GM23338 (cell line): ENCODE measurements around the gene TTC28. TPM values are rescaled to one million over a fixed set of nuclear protein-coding genes. Genes with fewer than 3 reads are reported as not detected.

Source experiments
- ATAC-seq: fragments of 200-7000 bp; cut with Tn5 transposase; 3 replicates; pipeline ENCODE4 v1.9.1; 2020
- DNase-seq: peaks from one replicate; pipeline ENCODE4 v3.0.0-alpha.2; 2015; ENCODE audit warnings: low spot score
- H2AFZ ChIP-seq: fragments of 200-600 bp; sonication (generic); 2 replicates; pipeline ENCODE4 v1.8.0; 2016; ENCODE audit warnings: antibody characterized with exemption, mild to moderate bottlenecking, moderate library complexity
- H3F3A ChIP-seq: fragments of 200-600 bp; sonication (generic); replicated peaks from 2 replicates; pipeline ENCODE4 v1.8.0; 2017; ENCODE audit warnings: antibody characterized with exemption, mixed run types, low read depth
- H3K27ac ChIP-seq: fragments of 200-600 bp; sonication (generic); 2 replicates; pipeline ENCODE4 v1.6.1; 2016; ENCODE audit warnings: low read depth
- H3K27me3 ChIP-seq: fragments of 200-600 bp; sonication (generic); 2 replicates; pipeline ENCODE4 v1.8.0; 2016; ENCODE audit warnings: mild to moderate bottlenecking, mixed run types, moderate library complexity; ENCODE audit not compliant: insufficient read depth
- H3K36me3 ChIP-seq: fragments of 200-600 bp; sonication (generic); 2 replicates; pipeline ENCODE4 v1.8.0; 2016; ENCODE audit warnings: mild to moderate bottlenecking; ENCODE audit not compliant: insufficient read depth
- H3K4me1 ChIP-seq: fragments of 200-600 bp; sonication (generic); 2 replicates; pipeline ENCODE4 v1.8.0; 2016; ENCODE audit warnings: mild to moderate bottlenecking, moderate library complexity; ENCODE audit not compliant: insufficient read depth
- H3K4me2 ChIP-seq: fragments of 200-600 bp; sonication (generic); 2 replicates; pipeline ENCODE4 v1.7.1; 2017; ENCODE audit warnings: mixed run types
- H3K4me3 ChIP-seq: fragments of 200-600 bp; sonication (generic); 2 replicates; pipeline ENCODE4 v1.6.1; 2016; ENCODE audit warnings: mixed run types
- H3K79me2 ChIP-seq: fragments of 200-600 bp; sonication (generic); replicated peaks from 2 replicates; pipeline ENCODE4 v1.8.0; 2017; ENCODE audit warnings: mild to moderate bottlenecking; ENCODE audit not compliant: insufficient read depth
- H3K9me2 ChIP-seq: fragments of 200-600 bp; sonication (generic); 2 replicates; pipeline ENCODE4 v1.8.0; 2017; ENCODE audit not compliant: insufficient read depth
- H4K20me1 ChIP-seq: fragments of 200-600 bp; sonication (generic); replicated peaks from 2 replicates; pipeline ENCODE4 v1.8.0; 2017; ENCODE audit warnings: mild to moderate bottlenecking; ENCODE audit not compliant: insufficient read depth
- H3K27ac Mint-ChIP-seq: 2 replicates; pipeline ENCODE4 v1.8.0; 2020; ENCODE audit warnings: inconsistent platforms, mild to moderate bottlenecking, moderate library complexity, mixed read lengths
- H3K27me3 Mint-ChIP-seq: 3 replicates; pipeline ENCODE4 v1.8.0; 2022; ENCODE audit warnings: low read depth, mild to moderate bottlenecking, moderate library complexity, mixed read lengths, inconsistent platforms; ENCODE audit not compliant: insufficient read depth, poor library complexity
- H3K36me3 Mint-ChIP-seq: 3 replicates; pipeline ENCODE4 v1.8.0; 2021; ENCODE audit warnings: low read depth, mild to moderate bottlenecking, inconsistent platforms, moderate library complexity, mixed read lengths
- H3K4me1 Mint-ChIP-seq: 3 replicates; pipeline ENCODE4 v1.8.0; 2020; ENCODE audit warnings: mild to moderate bottlenecking, inconsistent platforms, mixed read lengths
- H3K4me3 Mint-ChIP-seq: 3 replicates; pipeline ENCODE4 v1.8.0; 2021; ENCODE audit warnings: moderate library complexity, mild to moderate bottlenecking, inconsistent platforms, mixed read lengths
- H3K9me3 Mint-ChIP-seq: 3 replicates; pipeline ENCODE4 v1.8.0; 2020; ENCODE audit warnings: moderate library complexity, mild to moderate bottlenecking, inconsistent platforms, mixed read lengths
- EZH2 ChIP-seq: fragments of 200-600 bp; sonication (generic); IDR thresholded peaks from one replicate; pipeline ENCODE4 v1.8.0; 2017; ENCODE audit warnings: antibody characterized with exemption, mild to moderate bottlenecking, low read depth; ENCODE audit not compliant: unreplicated experiment
- JUNB ChIP-seq: IDR thresholded peaks from one replicate; pipeline ENCODE4 v1.6.1; 2016; ENCODE audit warnings: antibody characterized with exemption; ENCODE audit not compliant: unreplicated experiment
- NANOG ChIP-seq: IDR thresholded peaks from 2 replicates; pipeline ENCODE4 v1.6.1; 2016; ENCODE audit warnings: antibody characterized with exemption, borderline replicate concordance
- POLR2AphosphoS5 ChIP-seq: IDR thresholded peaks from 2 replicates; pipeline ENCODE4 v1.6.1; 2016; ENCODE audit warnings: antibody characterized with exemption, low read depth
- REST ChIP-seq: IDR thresholded peaks from one replicate; pipeline ENCODE4 v1.6.1; 2018; ENCODE audit warnings: antibody characterized with exemption; ENCODE audit not compliant: unreplicated experiment
- STAT1 ChIP-seq: IDR thresholded peaks from one replicate; pipeline ENCODE4 v1.6.1; 2016; ENCODE audit warnings: antibody characterized with exemption; ENCODE audit not compliant: unreplicated experiment
- ZNF114 ChIP-seq: fragments of 250-450 bp; sonication (Bioruptor Pico); IDR thresholded peaks from 2 replicates; pipeline ENCODE4 v1.5.0; 2020; ENCODE audit warnings: mild to moderate bottlenecking, moderate library complexity
- ZNF462 ChIP-seq: fragments of 250-450 bp; sonication (Bioruptor Pico); IDR thresholded peaks from 2 replicates; pipeline ENCODE4 v1.5.0; 2020; ENCODE audit warnings: mild to moderate bottlenecking, moderate library complexity
- polyA plus RNA-seq: library from polyadenylated mRNA; unstranded; fragments of >200 nt; fragmentation: Nextera tagmentation; extraction: Ambion mirVana; gene quantifications from 2 replicates; pipeline ENCODE4 v1.2.1, GENCODE V29; 2016
- total RNA-seq: library from RNA; depleted of rRNA; stranded (reverse); fragments of >200 nt; shearing (Covaris generic); gene quantifications from 2 replicates; pipeline ENCODE4 v1.2.3, GENCODE V29; 2014
- TF ChIP-seq, protein P1 (sequence below): IDR thresholded peaks from 2 replicates; pipeline ENCODE4 v1.6.1; 2016; ENCODE audit warnings: antibody characterized with exemption
- TF ChIP-seq, protein P2 (sequence below), 2 experiments: fragments of 200-600 bp in 1 of 2; sonication (generic) in 1 of 2; conservative IDR thresholded peaks; 2 replicates each; pipeline versions ENCODE4 v1.5.1 to v1.6.1; 2016 to 2017; ENCODE audit warnings: antibody characterized with exemption in 2 of 2, low read depth in 2 of 2, mild to moderate bottlenecking in 2 of 2, moderate library complexity in 1 of 2

TTC28 gene
- total and polyA plus RNA-seq, 2 experiments from 2014 or later = 4.5 to 16.1 TPM

DNA sequence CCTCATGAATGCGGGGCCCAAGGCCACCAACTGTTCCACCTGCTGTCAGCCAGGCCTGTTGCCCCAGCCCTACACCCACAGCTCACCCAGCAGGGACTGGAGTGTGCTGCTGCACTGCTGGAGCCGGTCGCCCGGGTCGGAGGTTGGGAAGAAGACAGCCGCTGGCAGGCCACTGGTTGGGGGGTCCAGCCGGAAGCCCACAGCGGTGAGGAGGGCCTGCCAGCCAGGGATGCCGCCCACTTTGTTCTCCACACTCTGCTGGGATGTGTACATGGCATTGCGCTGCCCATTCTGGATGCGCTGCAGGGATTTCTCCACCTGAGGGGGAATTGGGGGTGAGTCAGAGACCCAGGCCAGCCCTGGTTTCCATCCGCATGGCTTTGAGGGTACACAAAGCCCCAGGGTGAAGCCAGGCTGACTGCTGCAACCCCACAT, 686.4 kb downstream of the TTC28 start (continued):
- no peak for TF ChIP-seq REST
- TF ChIP-seq, protein P1, sequence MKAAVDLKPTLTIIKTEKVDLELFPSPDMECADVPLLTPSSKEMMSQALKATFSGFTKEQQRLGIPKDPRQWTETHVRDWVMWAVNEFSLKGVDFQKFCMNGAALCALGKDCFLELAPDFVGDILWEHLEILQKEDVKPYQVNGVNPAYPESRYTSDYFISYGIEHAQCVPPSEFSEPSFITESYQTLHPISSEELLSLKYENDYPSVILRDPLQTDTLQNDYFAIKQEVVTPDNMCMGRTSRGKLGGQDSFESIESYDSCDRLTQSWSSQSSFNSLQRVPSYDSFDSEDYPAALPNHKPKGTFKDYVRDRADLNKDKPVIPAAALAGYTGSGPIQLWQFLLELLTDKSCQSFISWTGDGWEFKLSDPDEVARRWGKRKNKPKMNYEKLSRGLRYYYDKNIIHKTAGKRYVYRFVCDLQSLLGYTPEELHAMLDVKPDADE = no peak

- H2AFZ ChIP-seq = no peak overlapping the region
- 0 out of 2 replicates have a peak overlapping the region, but pooled peaks have one; percentile 39 for H3K27ac ChIP-seq
- 0 out of 2 replicates have a peak, but pooled peaks cover 8% of the 10 kb centered on the region for H3F3A ChIP-seq
- H3K4me1 ChIP-seq = peaks cover 12% of the 10 kb centered on the region; the same call in 1 of the 2 replicates
- DNase-seq (peak; percentile 66), ATAC-seq (peak; percentile 65)
- no peaks in the 10 kb centered on the region; the same call in none of the 2 replicates for H4K20me1 ChIP-seq
- Mint-ChIP-seq H3K4me3 (no peak overlapping the region), H3K9me3 (no peaks in the 10 kb centered on the region), H3K27me3 (peaks cover 9% of the 10 kb centered on the region), H3K4me1 (peaks cover 19% of the 10 kb centered on the region), H3K27ac (peak overlapping the region; percentile 56; the same call in 1 of the 2 replicates), H3K36me3 (peaks cover 3% of the 10 kb centered on the region; the same call in 2 of the 3 replicates)
- H3K4me2 ChIP-seq = 0 out of 2 replicates have a peak overlapping the region, but pooled peaks have one; percentile 55
- no peaks in the 10 kb centered on the region; the same call in 1 of the 2 replicates for H3K36me3 ChIP-seq
- H3K79me2 ChIP-seq = no peaks in the 10 kb centered on the region
- H3K27me3 ChIP-seq = no peaks in the 10 kb centered on the region
- no peak overlapping the region for H3K4me3 ChIP-seq
- no peaks in the 10 kb centered on the region for H3K9me2 ChIP-seq
- TF ChIP-seq NANOG = no peak
- no peak for TF ChIP-seq JUNB
- TF ChIP-seq ZNF462 (CRISPR knock-in tag) = no peak
- TF ChIP-seq, protein P2, sequence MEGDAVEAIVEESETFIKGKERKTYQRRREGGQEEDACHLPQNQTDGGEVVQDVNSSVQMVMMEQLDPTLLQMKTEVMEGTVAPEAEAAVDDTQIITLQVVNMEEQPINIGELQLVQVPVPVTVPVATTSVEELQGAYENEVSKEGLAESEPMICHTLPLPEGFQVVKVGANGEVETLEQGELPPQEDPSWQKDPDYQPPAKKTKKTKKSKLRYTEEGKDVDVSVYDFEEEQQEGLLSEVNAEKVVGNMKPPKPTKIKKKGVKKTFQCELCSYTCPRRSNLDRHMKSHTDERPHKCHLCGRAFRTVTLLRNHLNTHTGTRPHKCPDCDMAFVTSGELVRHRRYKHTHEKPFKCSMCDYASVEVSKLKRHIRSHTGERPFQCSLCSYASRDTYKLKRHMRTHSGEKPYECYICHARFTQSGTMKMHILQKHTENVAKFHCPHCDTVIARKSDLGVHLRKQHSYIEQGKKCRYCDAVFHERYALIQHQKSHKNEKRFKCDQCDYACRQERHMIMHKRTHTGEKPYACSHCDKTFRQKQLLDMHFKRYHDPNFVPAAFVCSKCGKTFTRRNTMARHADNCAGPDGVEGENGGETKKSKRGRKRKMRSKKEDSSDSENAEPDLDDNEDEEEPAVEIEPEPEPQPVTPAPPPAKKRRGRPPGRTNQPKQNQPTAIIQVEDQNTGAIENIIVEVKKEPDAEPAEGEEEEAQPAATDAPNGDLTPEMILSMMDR (conservative IDR thresholded peaks at IDR 0.05; ENCODE audit: low read depth in 2 of 2) = no peak
- TF ChIP-seq STAT1 = no peak
- no peak for TF ChIP-seq EZH2
- no peak for TF ChIP-seq ZNF114
- no peak for TF ChIP-seq POLR2AphosphoS5
Observed at GRCh38 chr22:27992294-27993165, 687.1 kb downstream of the TTC28 start.
